Measurements from ENCODE around the gene ZFYVE21.

Gene ZFYVE21

DNA sequence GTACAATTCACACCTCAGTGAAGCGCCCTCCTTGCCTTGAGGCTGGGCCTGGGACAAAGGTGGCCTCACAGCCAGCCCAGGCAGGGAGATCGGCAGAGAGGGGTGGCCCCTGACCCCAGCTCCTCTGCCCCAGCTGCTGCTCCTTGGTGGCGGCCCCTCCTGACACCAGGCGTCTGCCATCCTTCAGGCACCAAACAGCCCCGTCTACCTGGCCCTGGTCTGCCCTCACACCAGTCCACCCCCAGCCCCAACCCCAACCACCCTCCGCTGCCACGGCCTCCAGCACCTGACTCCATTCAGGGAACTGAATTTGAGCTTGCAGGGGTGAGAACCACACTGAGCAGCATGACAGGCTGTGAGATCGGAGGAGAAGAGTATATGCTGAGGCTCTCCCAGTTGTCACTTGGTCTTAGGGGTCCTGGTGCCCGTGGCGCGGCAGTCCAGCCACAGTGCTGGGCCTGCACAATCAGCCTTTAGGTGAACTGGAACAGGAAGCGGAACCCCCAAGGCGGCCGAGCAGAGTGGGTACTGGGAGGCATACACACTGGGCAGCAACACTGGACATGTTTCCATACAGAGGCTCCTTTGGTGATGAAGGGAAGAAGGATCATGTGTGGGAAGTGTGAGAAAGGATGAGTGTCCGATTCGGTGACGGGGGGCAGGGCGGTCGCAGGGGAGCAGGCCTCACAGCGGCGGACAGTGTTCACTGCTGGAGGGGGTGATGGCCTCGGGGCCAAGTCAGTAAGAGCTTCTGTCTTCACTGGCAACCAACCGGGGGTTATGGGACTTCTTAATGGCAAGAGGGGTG, 18.7 kb downstream of the ZFYVE21 start:
- no peak for DNase-seq (ENCODE audit: low read depth)
- no peak overlapping the region for H3K4me3 ChIP-seq (ENCODE audit: control insufficient read depth, low read depth, low read length)
- TF ChIP-seq, protein P1, sequence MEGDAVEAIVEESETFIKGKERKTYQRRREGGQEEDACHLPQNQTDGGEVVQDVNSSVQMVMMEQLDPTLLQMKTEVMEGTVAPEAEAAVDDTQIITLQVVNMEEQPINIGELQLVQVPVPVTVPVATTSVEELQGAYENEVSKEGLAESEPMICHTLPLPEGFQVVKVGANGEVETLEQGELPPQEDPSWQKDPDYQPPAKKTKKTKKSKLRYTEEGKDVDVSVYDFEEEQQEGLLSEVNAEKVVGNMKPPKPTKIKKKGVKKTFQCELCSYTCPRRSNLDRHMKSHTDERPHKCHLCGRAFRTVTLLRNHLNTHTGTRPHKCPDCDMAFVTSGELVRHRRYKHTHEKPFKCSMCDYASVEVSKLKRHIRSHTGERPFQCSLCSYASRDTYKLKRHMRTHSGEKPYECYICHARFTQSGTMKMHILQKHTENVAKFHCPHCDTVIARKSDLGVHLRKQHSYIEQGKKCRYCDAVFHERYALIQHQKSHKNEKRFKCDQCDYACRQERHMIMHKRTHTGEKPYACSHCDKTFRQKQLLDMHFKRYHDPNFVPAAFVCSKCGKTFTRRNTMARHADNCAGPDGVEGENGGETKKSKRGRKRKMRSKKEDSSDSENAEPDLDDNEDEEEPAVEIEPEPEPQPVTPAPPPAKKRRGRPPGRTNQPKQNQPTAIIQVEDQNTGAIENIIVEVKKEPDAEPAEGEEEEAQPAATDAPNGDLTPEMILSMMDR (conservative IDR thresholded peaks at IDR 0.05; ENCODE audit: control insufficient read depth, insufficient read depth, low read depth, low read length): no peak

DNA sequence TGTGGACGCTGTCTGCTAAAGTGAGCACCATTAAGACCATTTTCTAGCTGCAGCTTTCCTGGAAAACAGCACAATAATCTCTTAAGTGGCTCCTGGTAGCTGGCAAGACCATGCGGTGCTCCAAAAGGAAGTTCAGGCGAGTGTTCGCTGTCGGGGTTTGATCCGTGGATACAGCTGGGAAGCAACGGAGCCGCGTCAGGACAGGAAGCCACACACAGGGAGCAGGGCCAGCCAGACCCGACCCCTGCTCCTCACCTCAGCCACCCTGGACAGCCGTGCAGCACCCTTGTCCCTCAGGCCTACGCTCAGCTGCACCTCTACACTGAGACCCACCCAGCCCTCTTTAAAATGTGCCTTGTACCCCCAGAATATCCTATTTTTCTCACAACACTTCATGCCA, 19.4 kb downstream of the ZFYVE21 start:
- TF ChIP-seq, protein P1 (conservative IDR thresholded peaks at IDR 0.05; ENCODE audit: control insufficient read depth, insufficient read depth, low read depth, low read length): no peak
- no peak for DNase-seq (ENCODE audit: low read depth)
- no peak overlapping the region for H3K4me3 ChIP-seq (ENCODE audit: control insufficient read depth, low read depth, low read length)

DNA sequence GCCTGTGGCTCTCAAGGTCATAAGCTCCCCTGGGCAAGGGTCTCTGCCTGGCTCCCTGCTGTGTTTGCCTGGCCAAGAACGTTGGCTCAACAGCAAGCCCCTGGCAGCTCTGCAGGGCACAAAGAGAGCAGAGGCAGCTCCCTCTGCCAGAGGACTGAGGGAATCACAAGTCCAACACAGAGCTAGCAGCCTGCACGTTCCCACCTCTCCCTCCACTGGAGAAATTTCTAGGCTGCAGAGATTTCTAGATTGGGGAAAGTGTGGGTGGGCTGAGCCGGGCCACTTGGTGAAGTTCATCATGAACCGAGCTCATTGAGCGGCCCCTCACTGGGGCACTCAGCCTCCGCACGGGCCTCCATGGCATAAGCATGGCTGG, 19.8 kb downstream of the ZFYVE21 start:
- TF ChIP-seq, protein P1 (conservative IDR thresholded peaks at IDR 0.05; ENCODE audit: control insufficient read depth, insufficient read depth, low read depth, low read length): no peak
- DNase-seq (ENCODE audit: low read depth): no peak
- H3K4me3 ChIP-seq (ENCODE audit: control insufficient read depth, low read depth, low read length): no peak overlapping the region

DNA sequence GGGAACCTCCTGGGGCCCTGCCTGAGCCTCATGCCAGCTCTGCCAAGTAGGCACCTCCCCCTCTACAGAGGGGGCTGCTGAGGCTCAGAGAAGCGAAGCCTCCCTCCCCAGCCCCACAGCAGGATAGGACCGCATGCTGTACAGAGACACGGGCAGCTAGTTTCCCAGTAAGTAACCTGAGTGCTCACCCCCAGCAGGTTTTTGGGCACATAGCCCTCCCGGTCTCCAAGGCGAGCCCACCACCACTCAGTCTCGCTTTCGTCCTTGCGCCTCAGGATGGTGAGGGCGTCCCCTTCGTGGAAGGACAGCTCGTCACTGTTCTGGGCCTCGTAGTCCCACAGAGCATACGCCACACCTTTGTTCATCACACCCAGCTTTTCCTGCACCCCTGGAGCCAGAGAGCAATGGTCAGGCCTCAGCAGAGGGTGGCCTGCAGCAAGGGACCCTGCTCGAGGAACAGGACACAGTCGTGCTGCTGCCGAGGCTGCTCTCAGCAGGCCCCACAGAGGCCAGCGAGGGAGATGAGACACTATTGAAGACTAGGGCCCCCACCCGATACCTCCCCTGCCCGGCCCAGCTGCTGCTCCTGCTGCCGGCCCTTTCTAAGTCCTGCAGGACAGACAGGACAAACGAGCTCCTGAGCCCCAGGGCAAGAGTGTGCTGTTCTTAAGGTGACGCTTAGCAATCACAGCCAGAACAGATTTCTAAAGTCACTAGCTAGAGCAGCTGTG, 20.4 kb downstream of the ZFYVE21 start:
- H3K4me3 ChIP-seq (ENCODE audit: control insufficient read depth, low read depth, low read length): no peak overlapping the region
- TF ChIP-seq, protein P1 (conservative IDR thresholded peaks at IDR 0.05; ENCODE audit: control insufficient read depth, insufficient read depth, low read depth, low read length): no peak

DNA sequence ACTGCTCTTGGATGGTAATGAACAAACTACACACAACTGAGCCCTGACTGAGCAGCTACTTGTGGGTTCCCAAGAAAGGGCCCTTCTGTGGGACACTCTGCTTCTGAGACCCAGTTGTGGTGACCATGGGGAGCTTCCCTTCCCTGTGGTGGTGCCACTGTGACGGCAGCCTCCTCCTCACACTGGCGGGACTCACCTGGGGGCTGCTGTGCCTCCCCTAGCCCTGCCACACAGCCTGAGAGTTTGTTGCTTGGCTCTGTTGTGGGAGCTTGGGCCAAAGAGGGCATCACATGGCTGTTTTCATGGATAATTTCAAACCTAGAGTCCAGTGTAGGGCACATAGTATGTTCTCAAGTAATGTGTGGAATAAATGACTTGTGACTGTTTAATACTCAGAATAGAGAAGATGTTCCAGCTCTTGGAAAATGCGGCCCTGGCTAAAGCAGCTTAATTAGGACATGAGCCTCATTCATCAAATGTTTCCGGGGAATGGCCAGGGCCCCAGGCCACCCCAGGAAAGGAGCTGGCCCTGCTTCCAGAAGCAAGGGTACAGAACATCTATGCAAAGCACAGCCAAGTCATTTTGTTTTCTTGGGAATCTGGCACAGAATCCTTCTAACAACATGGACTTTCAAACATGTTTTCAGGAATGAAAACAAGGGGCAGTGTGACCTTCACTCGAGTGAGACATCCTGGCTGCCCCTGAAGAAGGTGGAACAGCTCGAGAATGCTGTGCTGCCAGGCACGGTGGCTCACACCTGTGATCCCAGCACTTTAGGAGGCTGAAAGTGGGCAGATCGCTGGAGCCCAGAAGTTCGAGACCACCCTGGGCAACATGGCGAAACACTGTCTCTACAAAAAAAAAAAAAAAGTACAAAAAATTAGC, 21.2 kb downstream of the ZFYVE21 start:
- H3K4me3 ChIP-seq (ENCODE audit: control insufficient read depth, low read depth, low read length): no peak overlapping the region
- TF ChIP-seq, protein P1 (conservative IDR thresholded peaks at IDR 0.05; ENCODE audit: control insufficient read depth, insufficient read depth, low read depth, low read length): no peak
- DNase-seq (ENCODE audit: low read depth): no peak

More for the DNA sequence above, 20.4 kb downstream of the ZFYVE21 start:
- DNase-seq (ENCODE audit: low read depth): no peak

DNA sequence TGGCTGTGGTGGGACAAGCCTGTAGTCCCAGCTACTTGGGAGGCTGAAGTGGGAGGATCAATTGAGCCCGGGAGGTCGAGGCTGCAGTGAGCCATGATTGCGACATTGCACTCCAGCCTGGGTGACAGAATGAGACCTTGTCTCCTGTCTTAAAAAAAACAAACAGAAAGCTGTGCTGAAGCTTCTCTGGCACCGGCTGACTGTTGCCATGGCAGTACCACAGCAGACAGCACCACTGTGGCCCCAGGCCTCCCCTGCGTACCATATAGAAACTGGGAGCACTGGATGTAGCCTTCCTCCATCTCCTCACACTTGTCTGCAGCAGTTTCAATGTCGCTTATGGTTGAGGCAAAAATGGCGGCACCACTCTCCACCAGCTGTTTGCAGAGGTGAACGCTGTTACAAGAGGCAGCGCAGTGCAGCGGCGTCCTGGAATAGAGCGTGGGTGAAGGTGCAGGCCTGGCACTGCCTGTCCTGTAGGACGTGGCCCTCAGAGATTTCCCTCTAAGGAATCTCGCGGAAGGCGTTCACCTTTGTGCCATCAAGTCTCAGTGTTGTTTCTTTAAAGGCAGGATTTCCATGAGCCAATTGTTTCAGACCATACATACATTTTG, 21.9 kb downstream of the ZFYVE21 start:
- no peak overlapping the region for H3K4me3 ChIP-seq (ENCODE audit: control insufficient read depth, low read depth, low read length)
- TF ChIP-seq, protein P1 (conservative IDR thresholded peaks at IDR 0.05; ENCODE audit: control insufficient read depth, insufficient read depth, low read depth, low read length): no peak
- DNase-seq (ENCODE audit: low read depth): no peak
